ENCODE results near the gene SPPL2A. TPM values are rescaled to one million over a fixed set of nuclear protein-coding genes. Genes with fewer than 3 reads are reported as not detected.

The SPPL2A gene
- total RNA-seq, 4 donors from 2014 or later: 63.8 to 128 (median 100) TPM

DNA sequence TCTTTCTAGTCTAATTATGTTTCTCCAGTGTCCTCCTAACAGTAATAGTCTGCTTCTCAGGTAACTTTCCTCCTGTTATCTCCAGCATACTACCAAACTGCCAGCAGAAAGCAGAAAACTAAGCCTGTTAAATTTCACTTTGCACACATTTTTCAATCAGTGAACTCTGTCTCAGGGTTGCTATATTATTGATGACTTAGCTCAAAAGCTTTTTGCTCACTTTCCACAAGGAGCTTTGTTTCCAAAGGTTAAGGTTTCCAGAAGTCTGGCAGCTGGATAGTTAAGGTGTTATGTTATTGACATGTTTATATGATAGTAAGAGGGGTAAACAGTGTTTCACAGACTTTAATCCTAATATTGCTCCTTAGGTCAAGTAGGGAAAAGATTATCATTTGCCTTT lies 84.0 kb downstream of the SPPL2A start:
- TF ChIP-seq POLR2A (IDR thresholded peaks at IDR 0.05) (no peak), CTCF (IDR thresholded peaks at IDR 0.05) (no peak)
- no peak for DNase-seq
- H3K27ac ChIP-seq: no peak overlapping the region
- no peaks in the 10 kb centered on the region for H3K27me3 ChIP-seq
- no peak overlapping the region for H3K4me3 ChIP-seq
- H3K9me3 ChIP-seq: no peaks in the 10 kb centered on the region
- intact Hi-C loops (cut with DNase I): loop anchor here (10.0 kb wide), 1 partner anchor 193 kb away; no protein-coding TSS in a partner anchor
- peaks cover 0 to 3% (median 0%) of the 10 kb centered on the region in 3 donors for H3K36me3 ChIP-seq
- peaks cover 11 to 66% (median 27%) of the 10 kb centered on the region in 3 donors for H3K4me1 ChIP-seq

- Histone ChIP-seq H3K9me3 (no peaks in the 10 kb centered on the region), H3K27me3 (no peaks in the 10 kb centered on the region), H3K4me3 (no peak overlapping the region), H3K36me3 (no peaks in the 10 kb centered on the region), H3K4me1 (peaks cover 4 to 46% (median 5%) of the 10 kb centered on the region in 3 donors), H3K27ac (no peak overlapping the region)
- 75 to 79% methylated on average over 6 of the region's 6 CpGs for WGBS, 2 donors
- DNase-seq: no peak
- intact Hi-C loops (cut with DNase I): no loop called here
- TF ChIP-seq CTCF (IDR thresholded peaks at IDR 0.05): no peak
- no peak for TF ChIP-seq POLR2A (IDR thresholded peaks at IDR 0.05)
Measured at GRCh38 chr15:50676799-50677483, 88.6 kb downstream of the SPPL2A start.

DNA sequence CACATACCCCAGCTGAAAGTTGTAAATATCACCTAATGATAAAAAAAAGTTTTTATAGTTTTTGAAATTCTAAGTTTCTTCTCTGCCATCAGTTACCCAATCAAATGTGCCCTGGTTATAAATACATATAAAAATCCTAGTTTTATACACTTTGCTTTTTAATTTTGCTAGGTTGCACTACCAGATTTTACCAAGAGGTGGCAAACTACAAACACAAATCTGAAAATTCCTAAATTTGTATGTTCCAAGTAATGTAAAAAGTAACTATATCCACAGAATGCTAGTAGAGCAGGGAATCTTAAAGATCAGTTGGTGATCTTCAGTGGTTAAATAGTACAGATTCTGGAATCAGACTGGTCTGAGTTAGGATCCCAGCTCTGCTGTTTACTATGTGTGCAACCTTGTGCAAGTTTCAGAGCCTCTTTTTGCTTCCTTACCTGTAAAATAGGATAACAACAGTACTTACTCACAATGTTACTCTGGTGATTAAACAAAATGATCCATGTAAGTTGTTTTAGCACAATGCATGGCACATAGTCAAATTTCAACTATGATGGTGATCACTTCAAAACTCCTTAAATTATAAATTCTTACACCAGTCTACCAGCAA lies 89.9 kb downstream of the SPPL2A start:
- H3K4me3 ChIP-seq: no peak overlapping the region
- no peaks in the 10 kb centered on the region for H3K36me3 ChIP-seq
- TF ChIP-seq CTCF (IDR thresholded peaks at IDR 0.05) (peak; percentile 66 to 87 (median 82)), POLR2A (IDR thresholded peaks at IDR 0.05) (no peak)
- peaks cover 4 to 44% (median 5%) of the 10 kb centered on the region in 3 donors for H3K4me1 ChIP-seq
- no peak for DNase-seq
- H3K9me3 ChIP-seq: no peaks in the 10 kb centered on the region
- no peak overlapping the region for H3K27ac ChIP-seq
- H3K27me3 ChIP-seq: no peaks in the 10 kb centered on the region
- intact Hi-C loops (cut with DNase I): no loop called here

GRCh38 chr15:50670115-50670514 lies 95.4 kb downstream of the SPPL2A start:
- intact Hi-C loops (cut with DNase I): no loop called here
- Histone ChIP-seq H3K9me3 (no peaks in the 10 kb centered on the region), H3K27ac (no peak overlapping the region), H3K27me3 (no peaks in the 10 kb centered on the region), H3K4me3 (no peak overlapping the region), H3K36me3 (peaks cover 0 to 23% (median 0%) of the 10 kb centered on the region in 3 donors), H3K4me1 (peaks cover 0 to 16% (median 0%) of the 10 kb centered on the region in 3 donors)
- WGBS, 2 donors: 66 to 75% methylated on average over 1 to 2 of the region's 2 CpGs
- no peak for TF ChIP-seq POLR2A (IDR thresholded peaks at IDR 0.05)
- TF ChIP-seq CTCF (IDR thresholded peaks at IDR 0.05): no peak
- no peak for DNase-seq

DNA sequence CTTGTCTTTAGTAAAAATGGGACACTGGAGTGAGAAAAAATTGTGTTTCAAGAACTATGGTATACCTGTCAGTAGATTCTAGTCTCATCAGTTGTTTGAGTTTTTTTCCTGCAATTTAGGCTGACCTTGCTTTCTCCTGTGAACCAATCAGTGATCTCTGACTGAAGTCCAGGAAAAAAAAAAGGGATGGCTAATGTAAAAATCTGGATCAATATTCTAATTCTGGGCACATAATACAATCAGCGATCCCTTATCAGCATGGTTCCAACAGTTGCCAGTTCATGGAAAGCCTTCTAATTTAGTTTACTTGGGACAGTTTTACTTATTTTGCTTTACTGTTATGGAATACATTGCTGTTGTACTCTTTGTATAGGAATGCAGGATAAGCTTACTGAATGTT lies 95.9 kb downstream of the SPPL2A start:
- intact Hi-C loops (cut with DNase I): no loop called here
- Histone ChIP-seq H3K27ac (no peak overlapping the region), H3K27me3 (no peaks in the 10 kb centered on the region), H3K9me3 (no peaks in the 10 kb centered on the region), H3K4me1 (peaks cover 0 to 16% (median 0%) of the 10 kb centered on the region in 3 donors), H3K36me3 (peaks cover 0 to 28% (median 0%) of the 10 kb centered on the region in 3 donors), H3K4me3 (no peak overlapping the region)
- no peak for DNase-seq
- WGBS, 2 donors: 89 to 100% methylated on average over 1 of the region's 1 CpG
- TF ChIP-seq POLR2A (IDR thresholded peaks at IDR 0.05) (no peak), CTCF (IDR thresholded peaks at IDR 0.05) (no peak)
